Non-pigmented ciliary epithelial cell (primary cell): ENCODE results near the gene BSDC1.

Source experiments
- DNase-seq: peaks from one replicate; pipeline ENCODE4 v3.0.0-alpha.2; 2010; ENCODE audit warnings: low read depth

BSDC1 gene

GRCh38 chr1:32336591-32336932 is 57.7 kb downstream of the BSDC1 start:
- DNase-seq, result no peak

- no peak for DNase-seq
Observed at GRCh38 chr1:32335790-32336590, 58.3 kb downstream of the BSDC1 start, which contains the start of gene MARCKSL1. MARCKSL1 (minus strand) TSS chr1:32336233; CDS start chr1:32336033, 200 bp downstream.

GRCh38 chr1:32335535-32335789 is 58.8 kb downstream of the BSDC1 start:
- DNase-seq, result no peak

GRCh38 chr1:32334864-32335534 is 59.2 kb downstream of the BSDC1 start:
- DNase-seq, result no peak

GRCh38 chr1:32334274-32334861 is 59.9 kb downstream of the BSDC1 start:
- DNase-seq, result no peak

- no peak for DNase-seq
Observed at GRCh38 chr1:32333251-32333963, 60.8 kb downstream of the BSDC1 start.

- DNase-seq, result no peak
Observed at GRCh38 chr1:32332290-32333079, 61.8 kb downstream of the BSDC1 start.

GRCh38 chr1:32331549-32331948 is 62.7 kb downstream of the BSDC1 start:
- DNase-seq, result no peak

GRCh38 chr1:32330558-32331151 is 63.6 kb downstream of the BSDC1 start:
- DNase-seq, result no peak

- no peak for DNase-seq
Observed at GRCh38 chr1:32329931-32330466, 64.2 kb downstream of the BSDC1 start.

- DNase-seq, result no peak
Observed at GRCh38 chr1:32327204-32327603, 67.0 kb downstream of the BSDC1 start.

GRCh38 chr1:32321712-32322291 is 72.4 kb downstream of the BSDC1 start:
- DNase-seq, result no peak

- no peak for DNase-seq
Observed at GRCh38 chr1:32318127-32318869, 75.9 kb downstream of the BSDC1 start.

GRCh38 chr1:32316903-32317277 is 77.4 kb downstream of the BSDC1 start:
- DNase-seq, result no peak
